ENCODE data around the gene ZDHHC18.
"Not testable (repeated sequence)": the region's sequence is repeated elsewhere in the genome, so short reads cannot be mapped to it uniquely, and the experiment has no call there.

Gene ZDHHC18

GRCh38 chr1:26797627-26798026 is 28.9 kb upstream of the ZDHHC18 start:
- no peak for DNase-seq
- no peak overlapping the region for H3K27ac ChIP-seq
- TF ChIP-seq, protein P1, sequence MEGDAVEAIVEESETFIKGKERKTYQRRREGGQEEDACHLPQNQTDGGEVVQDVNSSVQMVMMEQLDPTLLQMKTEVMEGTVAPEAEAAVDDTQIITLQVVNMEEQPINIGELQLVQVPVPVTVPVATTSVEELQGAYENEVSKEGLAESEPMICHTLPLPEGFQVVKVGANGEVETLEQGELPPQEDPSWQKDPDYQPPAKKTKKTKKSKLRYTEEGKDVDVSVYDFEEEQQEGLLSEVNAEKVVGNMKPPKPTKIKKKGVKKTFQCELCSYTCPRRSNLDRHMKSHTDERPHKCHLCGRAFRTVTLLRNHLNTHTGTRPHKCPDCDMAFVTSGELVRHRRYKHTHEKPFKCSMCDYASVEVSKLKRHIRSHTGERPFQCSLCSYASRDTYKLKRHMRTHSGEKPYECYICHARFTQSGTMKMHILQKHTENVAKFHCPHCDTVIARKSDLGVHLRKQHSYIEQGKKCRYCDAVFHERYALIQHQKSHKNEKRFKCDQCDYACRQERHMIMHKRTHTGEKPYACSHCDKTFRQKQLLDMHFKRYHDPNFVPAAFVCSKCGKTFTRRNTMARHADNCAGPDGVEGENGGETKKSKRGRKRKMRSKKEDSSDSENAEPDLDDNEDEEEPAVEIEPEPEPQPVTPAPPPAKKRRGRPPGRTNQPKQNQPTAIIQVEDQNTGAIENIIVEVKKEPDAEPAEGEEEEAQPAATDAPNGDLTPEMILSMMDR (IDR thresholded peaks at IDR 0.05; ENCODE audit: low read depth, low read length) = no peak
- no peak overlapping the region for H3K4me3 ChIP-seq (ENCODE audit: low read depth, low read length)
- H3K27me3 ChIP-seq (ENCODE audit: insufficient read depth, low read depth, severe bottlenecking) = no peaks in the 10 kb centered on the region
- H3K9me3 ChIP-seq (ENCODE audit: severe bottlenecking) = no peaks in the 10 kb centered on the region
- no peaks in the 10 kb centered on the region for H3K36me3 ChIP-seq

DNA sequence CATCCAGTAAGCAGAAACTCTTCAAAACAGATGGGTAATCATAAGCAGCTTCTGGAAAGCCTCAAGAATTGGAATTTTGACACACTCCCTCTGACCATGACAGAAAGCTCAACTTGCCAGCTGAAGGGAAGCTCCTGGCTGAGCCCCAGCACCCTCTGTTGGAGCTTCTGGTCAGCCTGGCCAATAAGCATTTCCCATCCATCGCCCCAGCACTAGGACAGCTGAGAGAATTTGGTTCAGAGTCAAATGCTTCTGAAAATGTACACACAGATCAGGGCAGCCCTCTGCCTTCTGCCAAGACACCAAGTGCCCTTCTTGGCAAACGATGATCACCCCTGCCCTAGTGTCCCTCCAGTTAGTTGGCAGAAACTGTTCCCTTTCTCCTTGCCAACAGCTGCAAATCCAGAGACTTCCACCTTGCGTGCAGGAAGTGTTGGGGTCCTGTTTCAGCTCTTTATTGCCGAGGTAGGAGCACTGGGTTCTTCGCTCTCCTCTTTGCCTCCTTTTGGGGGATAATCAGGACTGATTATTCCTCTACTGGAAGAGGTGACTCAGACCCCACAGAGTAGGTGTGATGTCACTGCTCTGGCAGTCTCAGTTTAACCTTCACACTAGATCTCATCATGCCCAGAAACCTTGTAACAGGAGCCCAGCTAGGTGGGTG is 26.9 kb upstream of the ZDHHC18 start:
- Histone ChIP-seq H3K27ac (no peak overlapping the region), H3K36me3 (no peaks in the 10 kb centered on the region), H3K27me3 (ENCODE audit: insufficient read depth, low read depth, severe bottlenecking) (no peaks in the 10 kb centered on the region), H3K4me3 (ENCODE audit: low read depth, low read length) (no peak overlapping the region), H3K9me3 (ENCODE audit: severe bottlenecking) (no peaks in the 10 kb centered on the region)
- TF ChIP-seq, protein P1 (IDR thresholded peaks at IDR 0.05; ENCODE audit: low read depth, low read length) = no peak
- DNase-seq = no peak

DNA sequence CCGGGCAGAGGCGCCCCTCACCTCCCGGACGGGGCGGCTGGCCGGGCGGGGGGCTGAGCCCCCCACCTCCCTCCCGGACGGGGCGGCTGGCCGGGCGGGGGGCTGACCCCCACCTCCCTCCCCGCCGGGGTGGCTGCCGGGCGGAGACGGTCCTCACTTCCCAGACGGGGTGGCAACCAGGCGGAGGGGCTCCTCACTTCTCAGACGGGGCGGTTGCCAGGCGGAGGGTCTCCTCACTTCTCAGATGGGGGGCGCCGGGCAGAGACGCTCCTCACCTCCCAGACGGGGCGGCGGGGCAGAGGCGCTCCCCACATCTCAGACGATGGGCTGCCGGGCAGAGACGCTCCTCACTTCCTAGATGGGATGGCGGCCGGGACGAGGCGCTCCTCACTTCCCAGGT is 22.6 kb upstream of the ZDHHC18 start:
- not testable (repeated sequence) for H3K27ac ChIP-seq; H3K4me3 ChIP-seq (ENCODE audit: low read depth, low read length); H3K9me3 ChIP-seq (ENCODE audit: severe bottlenecking); DNase-seq; H3K27me3 ChIP-seq (ENCODE audit: insufficient read depth, low read depth, severe bottlenecking); H3K36me3 ChIP-seq

GRCh38 chr1:26810105-26810504 is 16.4 kb upstream of the ZDHHC18 start:
- H3K9me3 ChIP-seq (ENCODE audit: severe bottlenecking); H3K27ac ChIP-seq; H3K36me3 ChIP-seq; H3K27me3 ChIP-seq (ENCODE audit: insufficient read depth, low read depth, severe bottlenecking); H3K4me3 ChIP-seq (ENCODE audit: low read depth, low read length): not testable (repeated sequence)
- TF ChIP-seq, protein P1 (IDR thresholded peaks at IDR 0.05; ENCODE audit: low read depth, low read length) = peak; percentile 76
- DNase-seq = peak; percentile 81

- Histone ChIP-seq H3K27me3 (ENCODE audit: insufficient read depth, low read depth, severe bottlenecking) (no peaks in the 10 kb centered on the region), H3K9me3 (ENCODE audit: severe bottlenecking) (no peaks in the 10 kb centered on the region), H3K4me3 (ENCODE audit: low read depth, low read length) (no peak overlapping the region), H3K27ac (no peak overlapping the region), H3K36me3 (no peaks in the 10 kb centered on the region)
- no peak for DNase-seq
- TF ChIP-seq, protein P1 (IDR thresholded peaks at IDR 0.05; ENCODE audit: low read depth, low read length) = no peak
Measured at GRCh38 chr1:26811057-26811456, 15.4 kb upstream of the ZDHHC18 start.

- Histone ChIP-seq H3K9me3 (ENCODE audit: severe bottlenecking) (no peaks in the 10 kb centered on the region), H3K36me3 (no peaks in the 10 kb centered on the region), H3K4me3 (ENCODE audit: low read depth, low read length) (no peak overlapping the region), H3K27me3 (ENCODE audit: insufficient read depth, low read depth, severe bottlenecking) (no peaks in the 10 kb centered on the region), H3K27ac (no peak overlapping the region)
- DNase-seq = no peak
- TF ChIP-seq, protein P1 (IDR thresholded peaks at IDR 0.05; ENCODE audit: low read depth, low read length) = no peak
Measured at GRCh38 chr1:26811708-26812107, 14.8 kb upstream of the ZDHHC18 start.
